ENCODE results near the gene PCMT1. TPM values are rescaled to one million over a fixed set of nuclear protein-coding genes. Genes with fewer than 3 reads are reported as not detected.

The PCMT1 gene
- total RNA-seq, 1 experiment from 2014 or later = 90.7 TPM

DNA sequence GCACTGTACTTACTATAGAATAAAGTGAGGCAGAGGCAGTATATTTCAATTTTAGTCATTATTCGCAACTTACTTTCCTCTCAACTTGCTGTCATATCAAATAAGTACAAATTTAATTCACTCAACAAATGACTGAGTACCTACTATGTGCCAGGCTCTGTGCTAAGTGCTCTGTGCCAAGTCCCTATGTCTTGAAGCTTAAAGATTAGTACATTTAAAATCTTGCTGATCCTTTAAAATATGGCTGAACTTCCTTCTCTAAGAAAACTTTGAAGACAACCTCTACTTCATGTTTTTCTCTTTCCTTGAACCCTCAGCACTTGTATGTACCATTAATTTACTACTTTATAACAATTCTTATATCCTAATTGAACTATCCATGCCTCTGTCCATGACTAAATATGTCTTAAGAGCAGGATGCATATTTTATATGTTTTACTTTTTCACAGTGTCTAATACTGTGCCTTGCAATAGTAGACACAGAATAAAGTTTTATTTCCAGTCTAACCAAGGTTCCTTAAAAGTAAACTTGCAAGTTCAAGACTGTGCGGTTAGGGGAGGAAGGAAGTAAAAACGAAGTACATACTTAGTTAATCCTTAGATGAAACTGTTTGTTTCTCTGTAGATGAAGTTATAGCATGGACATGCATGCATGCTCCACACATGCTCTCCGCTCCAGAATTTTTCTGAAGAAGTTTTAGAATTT, 21.6 kb upstream of the PCMT1 start (continued):
- TF ChIP-seq, protein P1, sequence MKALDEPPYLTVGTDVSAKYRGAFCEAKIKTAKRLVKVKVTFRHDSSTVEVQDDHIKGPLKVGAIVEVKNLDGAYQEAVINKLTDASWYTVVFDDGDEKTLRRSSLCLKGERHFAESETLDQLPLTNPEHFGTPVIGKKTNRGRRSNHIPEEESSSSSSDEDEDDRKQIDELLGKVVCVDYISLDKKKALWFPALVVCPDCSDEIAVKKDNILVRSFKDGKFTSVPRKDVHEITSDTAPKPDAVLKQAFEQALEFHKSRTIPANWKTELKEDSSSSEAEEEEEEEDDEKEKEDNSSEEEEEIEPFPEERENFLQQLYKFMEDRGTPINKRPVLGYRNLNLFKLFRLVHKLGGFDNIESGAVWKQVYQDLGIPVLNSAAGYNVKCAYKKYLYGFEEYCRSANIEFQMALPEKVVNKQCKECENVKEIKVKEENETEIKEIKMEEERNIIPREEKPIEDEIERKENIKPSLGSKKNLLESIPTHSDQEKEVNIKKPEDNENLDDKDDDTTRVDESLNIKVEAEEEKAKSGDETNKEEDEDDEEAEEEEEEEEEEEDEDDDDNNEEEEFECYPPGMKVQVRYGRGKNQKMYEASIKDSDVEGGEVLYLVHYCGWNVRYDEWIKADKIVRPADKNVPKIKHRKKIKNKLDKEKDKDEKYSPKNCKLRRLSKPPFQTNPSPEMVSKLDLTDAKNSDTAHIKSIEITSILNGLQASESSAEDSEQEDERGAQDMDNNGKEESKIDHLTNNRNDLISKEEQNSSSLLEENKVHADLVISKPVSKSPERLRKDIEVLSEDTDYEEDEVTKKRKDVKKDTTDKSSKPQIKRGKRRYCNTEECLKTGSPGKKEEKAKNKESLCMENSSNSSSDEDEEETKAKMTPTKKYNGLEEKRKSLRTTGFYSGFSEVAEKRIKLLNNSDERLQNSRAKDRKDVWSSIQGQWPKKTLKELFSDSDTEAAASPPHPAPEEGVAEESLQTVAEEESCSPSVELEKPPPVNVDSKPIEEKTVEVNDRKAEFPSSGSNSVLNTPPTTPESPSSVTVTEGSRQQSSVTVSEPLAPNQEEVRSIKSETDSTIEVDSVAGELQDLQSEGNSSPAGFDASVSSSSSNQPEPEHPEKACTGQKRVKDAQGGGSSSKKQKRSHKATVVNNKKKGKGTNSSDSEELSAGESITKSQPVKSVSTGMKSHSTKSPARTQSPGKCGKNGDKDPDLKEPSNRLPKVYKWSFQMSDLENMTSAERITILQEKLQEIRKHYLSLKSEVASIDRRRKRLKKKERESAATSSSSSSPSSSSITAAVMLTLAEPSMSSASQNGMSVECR (CRISPR knock-in tag; IDR thresholded peaks at IDR 0.05; ENCODE audit: borderline replicate concordance) = no peak
- TF ChIP-seq, protein P2, sequence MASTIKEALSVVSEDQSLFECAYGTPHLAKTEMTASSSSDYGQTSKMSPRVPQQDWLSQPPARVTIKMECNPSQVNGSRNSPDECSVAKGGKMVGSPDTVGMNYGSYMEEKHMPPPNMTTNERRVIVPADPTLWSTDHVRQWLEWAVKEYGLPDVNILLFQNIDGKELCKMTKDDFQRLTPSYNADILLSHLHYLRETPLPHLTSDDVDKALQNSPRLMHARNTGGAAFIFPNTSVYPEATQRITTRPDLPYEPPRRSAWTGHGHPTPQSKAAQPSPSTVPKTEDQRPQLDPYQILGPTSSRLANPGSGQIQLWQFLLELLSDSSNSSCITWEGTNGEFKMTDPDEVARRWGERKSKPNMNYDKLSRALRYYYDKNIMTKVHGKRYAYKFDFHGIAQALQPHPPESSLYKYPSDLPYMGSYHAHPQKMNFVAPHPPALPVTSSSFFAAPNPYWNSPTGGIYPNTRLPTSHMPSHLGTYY (CRISPR knock-in tag; IDR thresholded peaks at IDR 0.05) = no peak
- no peak for TF ChIP-seq CREM (CRISPR knock-in tag; IDR thresholded peaks at IDR 0.05)
- no peak for TF ChIP-seq NFATC4 (CRISPR knock-in tag; IDR thresholded peaks at IDR 0.05)
- TF ChIP-seq FOXJ3 (CRISPR knock-in tag; IDR thresholded peaks at IDR 0.05; ENCODE audit: borderline replicate concordance) = no peak
- no peak for TF ChIP-seq ZNF532 (CRISPR knock-in tag; IDR thresholded peaks at IDR 0.05; ENCODE audit: borderline replicate concordance)
- no peak for TF ChIP-seq ZNF121 (CRISPR knock-in tag; IDR thresholded peaks at IDR 0.05)
- no peak for TF ChIP-seq MXD4 (CRISPR knock-in tag; IDR thresholded peaks at IDR 0.05; ENCODE audit: borderline replicate concordance)

DNA sequence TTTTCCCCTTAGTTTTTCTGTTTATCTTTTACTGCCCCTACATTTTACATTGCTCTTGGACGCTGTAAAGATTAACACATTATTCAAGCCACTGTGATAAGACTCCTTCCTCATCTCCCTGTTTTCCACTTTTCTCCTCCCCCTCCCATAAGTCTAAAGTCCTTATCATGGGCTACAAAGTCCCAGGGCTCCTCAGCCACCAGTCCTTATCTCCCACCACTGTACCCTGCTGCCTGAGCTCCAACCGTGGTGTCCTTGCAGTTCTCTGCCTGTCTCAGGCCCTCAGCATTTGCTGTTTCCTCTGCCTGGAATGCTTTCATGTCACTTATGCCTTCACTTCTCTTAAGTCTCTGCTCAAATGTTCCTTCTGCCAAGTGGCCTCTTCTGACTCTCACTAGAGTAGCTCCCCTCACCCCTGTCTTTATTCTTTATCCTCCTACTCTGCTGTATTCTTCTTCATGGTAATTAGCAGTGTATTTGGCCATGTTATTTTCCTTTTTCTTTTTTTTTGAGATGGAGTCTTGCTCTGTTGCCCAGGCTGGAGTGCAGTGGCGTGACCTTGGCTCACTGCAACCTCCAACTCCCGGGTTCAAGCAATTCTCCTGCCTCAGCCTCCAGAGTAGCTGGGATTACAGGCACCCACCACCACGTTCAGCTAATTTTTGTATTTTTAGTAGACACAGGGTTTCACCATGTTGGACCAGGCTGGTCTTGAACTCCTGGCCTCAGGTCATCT, 20.9 kb upstream of the PCMT1 start:
- Mint-ChIP-seq H3K27me3 (ENCODE audit: low read depth) (no peaks in the 10 kb centered on the region), H3K36me3 (peaks cover 56% of the 10 kb centered on the region), H3K9me3 (no peaks in the 10 kb centered on the region), H3K4me3 (no peak overlapping the region), H3K4me1 (no peaks in the 10 kb centered on the region), H3K27ac (no peak overlapping the region)
- ChIA-PET CTCF (no interaction called here), POLR2A (interaction anchor here (0.7 kb wide), 1 partner anchor 143 kb away, joined by 3 read pairs; no protein-coding TSS in a partner anchor)
- ATAC-seq (no peak), DNase-seq (ENCODE audit: low spot score) (no peak)
- TF ChIP-seq, protein P3, sequence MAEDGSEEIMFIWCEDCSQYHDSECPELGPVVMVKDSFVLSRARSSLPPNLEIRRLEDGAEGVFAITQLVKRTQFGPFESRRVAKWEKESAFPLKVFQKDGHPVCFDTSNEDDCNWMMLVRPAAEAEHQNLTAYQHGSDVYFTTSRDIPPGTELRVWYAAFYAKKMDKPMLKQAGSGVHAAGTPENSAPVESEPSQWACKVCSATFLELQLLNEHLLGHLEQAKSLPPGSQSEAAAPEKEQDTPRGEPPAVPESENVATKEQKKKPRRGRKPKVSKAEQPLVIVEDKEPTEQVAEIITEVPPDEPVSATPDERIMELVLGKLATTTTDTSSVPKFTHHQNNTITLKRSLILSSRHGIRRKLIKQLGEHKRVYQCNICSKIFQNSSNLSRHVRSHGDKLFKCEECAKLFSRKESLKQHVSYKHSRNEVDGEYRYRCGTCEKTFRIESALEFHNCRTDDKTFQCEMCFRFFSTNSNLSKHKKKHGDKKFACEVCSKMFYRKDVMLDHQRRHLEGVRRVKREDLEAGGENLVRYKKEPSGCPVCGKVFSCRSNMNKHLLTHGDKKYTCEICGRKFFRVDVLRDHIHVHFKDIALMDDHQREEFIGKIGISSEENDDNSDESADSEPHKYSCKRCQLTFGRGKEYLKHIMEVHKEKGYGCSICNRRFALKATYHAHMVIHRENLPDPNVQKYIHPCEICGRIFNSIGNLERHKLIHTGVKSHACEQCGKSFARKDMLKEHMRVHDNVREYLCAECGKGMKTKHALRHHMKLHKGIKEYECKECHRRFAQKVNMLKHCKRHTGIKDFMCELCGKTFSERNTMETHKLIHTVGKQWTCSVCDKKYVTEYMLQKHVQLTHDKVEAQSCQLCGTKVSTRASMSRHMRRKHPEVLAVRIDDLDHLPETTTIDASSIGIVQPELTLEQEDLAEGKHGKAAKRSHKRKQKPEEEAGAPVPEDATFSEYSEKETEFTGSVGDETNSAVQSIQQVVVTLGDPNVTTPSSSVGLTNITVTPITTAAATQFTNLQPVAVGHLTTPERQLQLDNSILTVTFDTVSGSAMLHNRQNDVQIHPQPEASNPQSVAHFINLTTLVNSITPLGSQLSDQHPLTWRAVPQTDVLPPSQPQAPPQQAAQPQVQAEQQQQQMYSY (CRISPR knock-in tag; IDR thresholded peaks at IDR 0.05) = no peak
- no peak for TF ChIP-seq HMGA2 (CRISPR knock-in tag; IDR thresholded peaks at IDR 0.05)
- no peak for TF ChIP-seq ZSCAN18 (CRISPR knock-in tag; IDR thresholded peaks at IDR 0.05)
- TF ChIP-seq ESRRA (CRISPR knock-in tag; IDR thresholded peaks at IDR 0.05; ENCODE audit: borderline replicate concordance) = no peak
- TF ChIP-seq ZNF232 (CRISPR knock-in tag; IDR thresholded peaks at IDR 0.05) = no peak
- TF ChIP-seq ZNF263 (CRISPR knock-in tag; IDR thresholded peaks at IDR 0.05; ENCODE audit: low read depth) = no peak
- no peak for TF ChIP-seq GRHL2 (CRISPR knock-in tag; IDR thresholded peaks at IDR 0.05; ENCODE audit: insufficient replicate concordance, severe bottlenecking)
- TF ChIP-seq ZNF317 (CRISPR knock-in tag; IDR thresholded peaks at IDR 0.05; ENCODE audit: borderline replicate concordance, low read depth) = no peak
- TF ChIP-seq EMX1 (CRISPR knock-in tag; IDR thresholded peaks at IDR 0.05) = no peak

Measured in WTC11 (cell line).